ENCODE data around the gene SEMA4D.
"Not testable (repeated sequence)": the region's sequence is repeated elsewhere in the genome, so short reads cannot be mapped to it uniquely, and the experiment has no call there.

Gene SEMA4D

DNA sequence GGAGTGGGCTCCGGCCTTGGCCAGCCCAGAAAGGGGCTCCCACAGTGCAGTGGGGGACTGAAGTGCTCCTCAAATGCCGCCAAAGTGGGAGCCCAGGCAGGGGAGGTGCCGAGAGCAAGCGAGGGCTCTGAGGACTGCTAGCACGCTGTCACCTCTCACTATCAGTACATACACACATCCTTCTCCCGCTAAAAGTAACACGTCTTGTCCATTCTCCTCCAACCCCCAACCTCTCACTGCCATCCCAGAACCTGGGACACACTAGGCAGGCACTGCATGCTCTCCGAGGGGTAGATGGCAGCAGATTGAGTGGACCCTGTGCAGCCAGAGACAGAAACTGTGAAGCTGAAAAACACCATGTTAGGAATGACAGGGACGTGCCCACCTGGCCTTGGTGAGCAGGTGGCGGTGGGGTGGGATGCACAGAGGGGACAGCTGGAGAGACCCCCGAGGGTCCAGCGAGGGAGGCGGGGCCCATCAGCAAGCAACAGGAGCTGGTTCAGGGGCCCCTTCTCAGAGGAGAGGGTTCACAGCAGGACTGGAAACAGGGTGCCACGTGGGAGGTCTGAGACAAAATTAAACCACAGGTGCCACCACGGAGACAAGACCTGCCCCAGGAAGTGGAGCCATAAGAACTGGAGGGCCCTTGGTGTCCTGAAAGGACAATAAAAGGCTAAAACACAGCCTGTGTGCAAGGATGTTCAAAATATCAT is 16.9 kb downstream of the SEMA4D start:
- DNase-seq (ENCODE audit: low read depth): no peak

DNA sequence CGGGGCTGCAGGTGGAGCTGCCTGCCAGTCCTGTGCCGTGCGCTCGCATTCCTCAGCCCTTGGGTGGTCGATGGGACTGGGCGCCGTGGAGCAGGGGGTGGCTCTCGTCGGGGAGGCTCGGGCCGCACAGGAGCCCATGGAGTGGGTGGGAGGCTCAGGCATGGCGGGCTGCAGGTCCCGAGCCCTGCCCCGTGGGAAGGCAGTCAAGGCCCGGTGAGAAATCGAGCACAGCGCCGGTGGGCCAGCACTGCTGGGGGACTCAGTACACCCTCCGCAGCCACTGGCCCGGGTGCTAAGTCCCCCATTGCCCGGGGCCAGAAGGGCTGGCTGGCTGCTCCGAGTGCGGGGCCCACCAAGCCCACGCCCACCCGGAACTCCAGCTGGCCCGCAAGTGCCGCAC is 17.5 kb downstream of the SEMA4D start:
- not testable (repeated sequence) for DNase-seq (ENCODE audit: low read depth)

DNA sequence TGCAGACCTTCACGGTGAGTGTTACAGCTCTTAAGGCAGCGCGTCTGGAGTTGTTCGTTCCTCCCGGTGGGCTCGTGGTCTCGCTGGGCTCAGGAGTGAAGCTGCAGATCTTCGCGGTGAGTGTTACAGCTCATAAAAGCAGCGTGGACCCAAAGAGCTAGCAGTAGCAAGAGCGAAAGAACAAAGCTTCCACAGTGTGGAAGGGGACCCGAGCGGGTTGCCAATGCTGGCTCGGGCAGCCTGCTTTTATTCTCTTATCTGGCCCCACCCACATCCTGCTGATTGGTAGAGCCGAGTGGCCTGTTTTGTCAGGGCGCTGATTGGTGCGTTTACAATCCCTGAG is 18.3 kb downstream of the SEMA4D start:
- not testable (repeated sequence) for DNase-seq (ENCODE audit: low read depth)

DNA sequence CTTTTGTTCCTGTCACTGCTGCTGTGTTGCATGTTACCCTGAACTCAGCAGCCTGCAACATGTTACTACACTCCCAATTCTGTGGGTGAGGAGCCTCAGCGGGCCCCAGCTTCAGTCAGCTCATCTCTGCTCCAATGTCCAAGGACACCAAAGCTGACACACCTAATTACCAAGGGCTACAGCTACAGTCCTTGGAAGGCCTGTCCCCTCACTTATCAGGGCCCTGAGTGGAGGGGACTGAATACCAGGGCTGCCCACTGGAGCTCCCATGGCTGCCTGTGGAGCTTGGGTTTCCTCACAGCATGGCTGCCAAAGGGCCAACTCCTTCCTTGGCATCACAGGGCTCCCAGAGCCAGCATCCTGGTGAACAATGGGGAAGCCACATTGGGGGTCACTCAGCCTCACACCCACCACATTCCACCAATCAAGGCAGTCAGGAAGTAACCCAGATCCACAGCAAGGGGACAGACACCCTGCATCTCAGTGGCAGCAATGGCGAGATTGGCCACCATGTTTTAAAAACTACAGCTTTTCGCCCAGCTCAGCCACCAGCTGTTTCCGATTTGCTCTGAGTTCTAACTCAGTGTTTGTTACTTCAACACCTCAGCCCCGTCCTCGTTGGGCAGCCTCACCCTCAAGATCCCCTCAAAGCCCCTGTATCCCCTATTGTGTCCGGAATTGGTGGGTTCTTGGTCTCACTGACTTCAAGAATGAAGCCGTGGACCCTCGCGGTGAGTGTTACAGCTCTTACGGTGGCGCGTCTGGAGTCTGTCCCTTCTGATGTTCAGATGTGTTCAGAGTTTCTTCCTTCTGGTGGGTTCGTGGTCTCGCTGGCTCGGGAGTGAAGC is 18.9 kb downstream of the SEMA4D start:
- no peak for DNase-seq (ENCODE audit: low read depth)

DNA sequence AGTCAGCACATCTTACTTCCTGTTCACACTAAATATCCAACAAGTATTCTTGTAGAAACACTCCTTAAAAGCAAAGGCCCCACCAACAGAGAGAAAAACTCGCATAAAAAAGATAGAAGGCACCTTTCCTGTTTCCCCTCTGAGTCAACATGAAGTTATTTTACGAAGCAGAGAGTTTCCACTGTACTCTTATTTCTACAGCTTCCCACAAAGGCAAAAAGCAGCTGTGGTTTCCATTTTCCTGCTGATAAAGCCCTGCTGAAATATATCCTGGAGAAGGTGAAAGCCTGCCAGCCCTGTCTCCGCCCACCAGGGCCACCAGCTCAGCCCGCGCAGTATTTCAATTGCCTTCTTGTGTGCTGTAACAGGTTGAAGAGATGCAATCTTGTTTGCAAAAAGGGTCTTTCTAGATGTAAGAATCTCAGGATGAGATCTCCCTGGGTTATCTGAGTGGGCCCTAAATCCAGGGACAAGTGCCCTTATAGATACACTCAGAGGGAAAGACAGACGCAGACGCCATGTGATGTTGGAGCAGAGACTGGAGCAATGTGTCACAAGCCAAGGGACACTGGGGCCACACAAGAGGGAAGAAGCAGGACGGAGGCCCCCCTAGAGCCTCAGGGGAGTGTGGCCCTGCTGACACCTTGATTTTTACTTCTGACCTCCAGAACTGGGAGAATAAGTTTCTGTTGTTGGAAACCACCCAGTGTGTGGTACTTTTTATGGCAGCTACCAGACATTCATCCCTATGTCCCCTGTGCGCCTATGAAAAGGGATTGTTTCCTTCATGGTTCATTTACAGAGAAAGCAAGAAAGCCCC is 19.9 kb downstream of the SEMA4D start:
- DNase-seq (ENCODE audit: low read depth): peak; percentile 88

DNA sequence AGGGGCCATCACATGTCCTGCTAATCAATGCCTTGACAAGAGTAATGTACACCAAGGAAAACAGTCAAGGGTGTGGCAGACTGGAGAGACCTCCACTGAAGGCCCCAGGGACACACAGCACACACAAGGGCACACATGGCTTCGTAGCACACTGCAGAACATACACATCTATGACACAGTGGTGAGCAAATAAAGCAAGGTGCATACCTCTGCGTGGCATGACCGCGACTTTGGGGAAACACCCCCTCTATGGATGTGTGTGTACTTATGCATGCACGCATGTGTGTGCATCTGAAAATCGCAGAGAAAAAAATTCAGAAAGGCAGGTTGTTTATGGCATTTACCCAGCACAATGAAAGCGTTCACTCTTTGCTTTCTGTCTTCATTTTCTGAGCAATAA is 20.5 kb downstream of the SEMA4D start:
- no peak for DNase-seq (ENCODE audit: low read depth)

DNA sequence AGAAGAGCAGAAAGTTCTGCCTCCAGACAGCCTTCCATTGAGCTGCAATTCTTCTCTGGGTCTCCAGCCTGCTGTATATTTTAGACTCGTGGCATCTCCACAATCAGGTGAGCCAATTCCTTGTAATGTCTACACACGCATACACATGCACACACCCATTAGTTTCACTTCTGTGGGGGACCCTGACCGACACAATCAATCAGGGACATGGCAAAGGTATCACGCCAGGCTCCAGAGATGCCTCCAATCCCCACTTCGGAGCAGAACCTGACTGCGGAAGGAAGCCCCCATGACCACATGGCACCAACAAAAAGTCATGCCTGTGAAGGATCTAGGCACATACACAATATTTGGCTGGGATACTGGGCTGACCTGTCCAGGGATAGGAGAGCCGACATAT is 21.4 kb downstream of the SEMA4D start:
- no peak for DNase-seq (ENCODE audit: low read depth)

DNA sequence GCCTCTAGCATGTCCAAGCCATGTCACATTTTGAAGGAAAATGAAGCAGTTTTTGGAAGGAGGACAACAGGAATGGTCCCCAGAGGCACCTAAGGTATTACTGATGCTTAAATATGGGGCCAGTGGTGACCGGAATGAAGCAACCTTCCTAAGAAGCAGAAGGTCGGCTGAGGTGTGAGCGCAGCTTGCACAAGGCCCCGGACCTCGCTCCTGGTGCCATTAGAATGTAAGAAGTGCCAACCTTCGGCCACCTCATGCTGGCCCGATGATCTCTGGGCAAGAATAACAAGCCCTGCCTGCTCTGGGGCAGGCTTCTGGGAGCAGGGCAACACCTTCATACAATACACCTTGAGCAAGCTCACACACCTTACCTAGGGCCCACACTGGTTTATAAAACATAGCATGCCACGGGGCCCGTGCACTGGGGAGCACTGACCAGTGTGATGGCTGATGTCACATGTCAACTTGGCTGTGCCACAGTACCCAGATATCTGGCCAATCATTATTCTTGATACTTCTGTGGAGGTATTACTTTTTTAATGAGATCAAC is 21.9 kb downstream of the SEMA4D start:
- DNase-seq (ENCODE audit: low read depth): no peak

DNA sequence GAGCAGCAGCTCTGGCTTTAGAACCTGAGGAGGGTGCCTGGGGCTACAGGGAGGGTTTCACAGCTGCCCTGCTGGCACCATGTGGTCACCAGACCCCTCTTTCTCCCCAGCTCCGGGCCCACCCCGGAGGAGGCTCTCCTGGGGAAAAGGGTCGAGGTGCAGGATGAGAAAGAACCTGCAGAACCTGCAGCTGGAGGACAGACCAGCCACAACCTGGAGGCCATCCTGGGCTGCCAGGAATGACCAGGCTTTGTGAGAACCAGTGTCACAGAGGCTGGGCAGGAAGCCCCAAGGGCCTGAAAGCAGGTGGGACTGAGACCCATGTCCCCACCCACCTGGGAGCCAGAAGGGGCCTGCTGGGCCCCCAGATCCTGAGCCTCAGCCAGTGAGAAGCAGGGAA is 23.0 kb downstream of the SEMA4D start:
- DNase-seq (ENCODE audit: low read depth): no peak

DNA sequence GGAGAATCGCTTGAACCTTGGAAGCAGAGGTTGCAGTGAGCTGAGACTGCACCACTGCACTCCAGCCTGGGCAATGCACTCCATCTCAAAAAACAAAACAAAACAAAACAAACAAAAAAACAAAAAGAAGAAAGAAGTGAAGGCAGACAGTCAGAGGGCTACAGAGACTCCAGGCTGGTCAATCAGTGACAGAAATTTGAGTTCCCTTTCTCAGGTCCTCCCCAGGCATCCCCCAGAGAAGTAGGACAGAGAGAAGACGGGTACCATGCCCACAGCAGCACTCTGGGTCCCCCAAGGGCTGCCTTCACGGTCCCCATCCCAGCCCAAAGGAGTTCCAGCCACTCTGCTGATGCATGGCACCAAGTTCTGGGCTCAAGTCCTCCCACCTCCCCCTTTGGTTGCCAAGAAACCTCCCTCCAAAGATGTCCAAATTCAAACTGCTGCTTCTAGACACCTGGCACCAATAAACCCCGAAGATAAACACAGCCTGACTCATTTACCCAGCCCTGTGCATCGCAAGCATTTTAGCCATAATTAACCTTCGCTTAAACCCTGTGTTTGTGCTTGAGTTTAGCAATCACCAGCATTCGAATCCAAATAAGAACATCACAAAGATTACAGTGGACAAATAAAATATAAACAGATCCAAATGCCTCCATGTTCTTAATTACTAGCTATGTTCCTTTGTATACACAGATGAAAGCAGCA is 24.0 kb downstream of the SEMA4D start:
- peak; percentile 93 for DNase-seq (ENCODE audit: low read depth)

DNA sequence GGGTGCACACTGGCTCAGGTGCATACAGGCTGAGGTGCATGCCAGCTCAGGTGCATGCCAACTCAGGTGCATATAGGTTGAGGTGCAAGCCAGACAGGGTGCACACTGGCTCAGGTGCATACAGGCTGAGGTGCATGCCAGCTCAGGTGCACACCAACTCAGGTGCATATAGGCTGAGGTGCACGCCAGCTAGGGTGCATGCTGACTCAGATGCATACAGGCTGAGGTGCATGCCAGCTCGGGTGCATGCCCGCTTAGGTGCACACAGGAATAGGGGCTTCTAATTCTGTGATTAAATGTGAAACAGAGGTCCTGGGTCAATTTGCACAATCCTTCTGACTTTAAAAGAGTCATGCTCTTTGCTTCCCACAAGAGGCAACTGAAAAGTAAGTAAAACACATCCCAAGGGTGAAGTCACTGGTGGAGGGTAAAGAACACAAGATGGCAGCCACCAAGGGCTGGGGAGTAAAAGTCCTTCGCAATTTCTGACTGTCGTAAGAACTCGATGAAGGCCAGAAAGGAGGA is 26.1 kb downstream of the SEMA4D start:
- DNase-seq (ENCODE audit: low read depth): not testable (repeated sequence)

DNA sequence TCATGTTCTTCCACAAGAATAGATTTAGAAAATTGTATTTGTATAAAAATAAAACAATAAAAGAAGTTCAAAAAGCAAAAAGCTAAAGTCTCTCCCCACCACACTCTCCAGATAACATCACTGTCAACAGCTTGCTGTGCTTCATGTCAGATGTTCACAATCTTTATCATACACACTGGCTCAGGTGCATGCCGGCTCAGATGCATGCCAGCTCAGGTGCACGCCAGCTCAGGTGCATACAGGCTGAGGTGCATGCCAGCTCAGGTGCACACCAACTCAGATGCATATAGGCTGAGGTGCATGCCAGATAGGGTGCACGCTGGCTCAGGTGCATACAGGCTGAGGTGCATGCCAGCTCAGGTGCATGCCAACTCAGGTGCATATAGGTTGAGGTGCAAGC is 26.5 kb downstream of the SEMA4D start:
- DNase-seq (ENCODE audit: low read depth): no peak

DNA sequence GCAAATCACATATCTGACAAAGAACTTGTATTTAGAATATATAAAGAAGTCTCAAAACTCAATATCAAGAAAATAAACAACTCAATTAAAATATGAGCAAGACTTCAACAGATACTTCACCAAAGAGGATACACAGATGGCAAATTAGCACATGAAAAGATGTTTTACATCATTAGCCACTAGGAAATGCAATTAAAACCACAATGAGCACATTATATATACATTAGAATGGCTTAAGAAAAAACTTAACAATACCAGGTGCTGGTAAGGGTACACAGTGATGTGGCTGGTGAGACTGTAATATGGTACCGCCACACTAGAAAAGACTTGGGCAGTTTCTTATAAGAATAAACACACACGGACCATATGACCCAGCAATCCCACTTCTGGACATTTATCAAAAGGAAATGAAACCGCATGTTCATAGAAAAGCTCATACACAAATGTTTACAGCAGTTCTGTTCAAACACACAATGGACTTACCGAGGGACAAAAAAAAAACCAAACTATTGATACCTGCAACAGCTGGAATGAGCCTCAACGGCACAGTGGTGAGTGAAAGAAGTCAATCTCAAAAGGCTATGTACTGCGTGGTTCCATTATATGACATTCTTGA is 27.6 kb downstream of the SEMA4D start:
- DNase-seq (ENCODE audit: low read depth): no peak

DNA sequence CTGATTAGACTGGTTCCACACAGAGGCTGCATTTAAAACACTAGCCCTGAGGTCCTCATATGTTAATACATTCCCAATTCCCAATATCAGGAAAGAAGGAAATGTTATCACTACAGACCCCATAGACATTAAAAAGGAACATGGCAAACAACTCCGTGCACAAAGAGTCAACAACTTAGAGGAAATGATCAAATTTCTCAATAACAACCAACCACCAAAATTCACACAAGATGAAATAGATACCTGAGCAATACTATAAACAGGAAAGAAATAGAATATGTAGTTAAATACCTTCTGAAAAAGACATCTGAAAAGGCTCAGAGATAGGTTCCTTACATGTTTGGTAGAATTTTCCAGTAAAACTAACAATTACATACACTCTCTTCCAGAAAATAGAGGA is 28.9 kb downstream of the SEMA4D start:
- no peak for DNase-seq (ENCODE audit: low read depth)

DNA sequence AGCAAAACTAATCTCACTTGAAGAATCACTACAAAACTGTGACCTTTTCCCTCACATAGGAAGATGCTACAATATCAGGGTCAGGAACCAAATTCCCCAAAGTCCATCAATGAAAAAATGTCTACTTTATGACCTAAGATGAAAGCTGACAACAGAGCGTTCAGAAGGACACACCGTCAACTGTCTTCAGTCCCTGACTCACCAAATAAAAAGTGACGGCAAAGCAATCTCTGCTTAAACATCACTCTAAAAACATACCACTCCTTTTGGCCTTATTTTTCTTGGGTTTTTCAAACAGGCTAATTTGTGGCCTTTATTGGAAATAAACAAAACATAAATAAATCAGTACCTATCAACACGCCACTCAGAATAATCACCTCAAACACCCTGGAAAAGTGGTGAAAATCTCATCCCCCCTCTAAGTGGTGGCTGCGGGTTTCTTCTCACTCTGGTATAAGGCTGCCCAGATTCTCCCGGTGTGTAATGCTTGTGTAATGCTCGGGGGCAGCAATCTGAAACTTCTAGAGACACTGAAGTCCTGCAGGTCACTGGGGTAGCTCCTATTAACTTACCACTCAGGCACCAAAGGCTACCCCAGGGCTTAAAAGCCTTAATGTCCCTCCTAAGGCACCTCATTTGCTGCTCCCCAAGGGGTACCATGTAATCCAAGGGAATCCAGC is 29.5 kb downstream of the SEMA4D start:
- no peak for DNase-seq (ENCODE audit: low read depth)

DNA sequence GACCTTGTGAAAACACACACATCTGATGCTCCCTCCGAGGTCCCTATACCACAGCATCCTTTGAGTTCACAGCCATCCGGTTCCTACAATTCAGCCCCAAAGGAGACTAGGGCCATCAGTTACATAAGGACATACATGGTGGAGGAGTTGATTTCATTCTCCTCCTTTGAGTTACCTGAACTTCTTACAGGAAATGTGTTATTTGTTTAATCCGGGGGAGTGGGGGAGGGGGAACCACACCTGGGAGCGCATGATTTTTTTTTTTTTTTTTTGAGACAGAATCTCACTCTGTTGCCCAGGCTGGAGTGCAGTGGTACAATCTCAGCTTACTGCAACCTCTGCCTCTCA is 30.7 kb downstream of the SEMA4D start:
- DNase-seq (ENCODE audit: low read depth): no peak

DNA sequence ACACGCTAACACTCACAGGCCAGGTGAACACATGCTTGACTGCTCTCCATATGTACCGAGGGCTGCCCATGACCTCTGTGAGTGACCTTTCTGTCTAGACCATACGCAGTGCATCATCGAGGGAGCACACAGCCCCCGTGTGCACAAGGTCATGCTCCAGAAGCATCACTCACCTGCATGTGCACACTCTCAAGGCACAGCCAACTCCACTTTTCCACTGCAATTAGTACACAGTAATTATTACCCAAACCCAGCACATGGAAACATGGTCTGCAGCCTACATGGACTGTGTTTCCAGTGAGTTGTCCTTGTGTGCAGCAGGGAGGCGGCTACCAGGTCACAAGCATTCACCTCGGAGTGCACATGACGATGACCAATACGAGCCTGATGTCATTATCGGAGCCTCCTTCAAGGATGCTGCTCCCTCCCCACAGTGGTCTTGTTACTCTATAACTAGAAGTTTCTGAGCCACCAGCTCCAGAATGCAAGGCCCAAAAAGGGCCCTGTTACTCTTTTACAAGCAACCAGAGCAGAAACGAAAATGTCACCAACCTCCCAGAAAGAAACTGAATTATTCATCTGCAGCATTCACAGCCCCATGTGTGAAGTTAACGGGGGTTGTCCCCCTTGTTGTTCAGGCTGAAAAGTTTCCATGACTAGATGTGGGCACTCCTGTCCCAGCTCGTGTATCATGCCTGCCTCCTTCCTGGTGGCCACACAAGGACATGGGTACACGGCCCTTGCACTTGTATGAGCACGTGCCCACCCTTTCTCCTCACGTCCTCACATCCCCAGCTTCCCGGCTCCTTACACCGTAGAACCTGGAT is 31.2 kb downstream of the SEMA4D start:
- no peak for DNase-seq (ENCODE audit: low read depth)

DNA sequence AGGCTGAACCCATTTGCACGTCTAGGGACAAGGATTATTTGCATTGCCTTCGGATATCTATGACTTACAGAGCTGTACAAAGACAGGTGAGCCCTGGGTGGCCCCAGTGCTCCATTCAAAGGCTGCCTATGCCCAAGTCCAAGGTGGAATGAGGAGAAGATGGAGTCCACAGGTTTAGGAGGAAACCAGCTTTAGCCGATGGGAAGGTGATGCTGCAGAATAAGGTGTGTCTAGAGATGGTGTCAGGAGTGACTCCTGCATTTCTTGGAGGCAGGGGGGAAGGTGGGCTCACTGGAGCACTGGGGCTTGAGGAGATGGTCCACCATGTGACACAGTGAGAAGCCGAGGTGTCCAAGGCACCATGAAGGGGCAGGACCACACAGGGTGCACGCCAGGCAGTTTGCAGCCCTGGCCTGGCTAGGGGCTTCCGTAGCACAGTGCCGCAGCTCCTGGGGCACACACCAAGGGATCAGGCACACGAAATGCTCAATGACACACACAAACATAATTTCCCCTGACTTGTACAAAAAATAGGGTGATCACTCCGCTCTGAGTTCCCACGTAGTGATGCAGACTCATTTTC is 32.1 kb downstream of the SEMA4D start:
- DNase-seq (ENCODE audit: low read depth): no peak

DNA sequence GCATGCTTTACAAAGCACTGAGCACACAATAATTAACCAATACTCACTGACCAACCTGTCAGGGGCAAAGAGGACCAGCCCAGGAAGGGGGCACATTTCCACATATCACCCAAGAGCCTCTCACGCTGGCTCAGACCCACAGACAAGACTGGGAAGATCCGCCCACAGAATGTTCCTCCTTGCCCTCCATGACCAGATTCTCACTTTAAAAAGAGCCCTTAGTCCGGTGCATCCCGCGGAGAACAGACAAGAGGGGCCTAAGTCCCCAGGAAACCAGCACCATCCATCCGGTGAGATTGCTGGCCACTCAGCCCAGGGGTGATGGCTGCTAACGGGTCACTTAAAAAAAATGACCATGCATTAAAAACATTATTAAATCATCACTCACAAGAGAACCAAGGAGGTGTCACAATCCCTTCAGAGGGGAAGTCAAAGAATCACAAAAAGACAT is 32.9 kb downstream of the SEMA4D start:
- no peak for DNase-seq (ENCODE audit: low read depth)

Measured in amniotic epithelial cell (primary cell).